Measurements from ENCODE around the gene HIVEP2.

DNA sequence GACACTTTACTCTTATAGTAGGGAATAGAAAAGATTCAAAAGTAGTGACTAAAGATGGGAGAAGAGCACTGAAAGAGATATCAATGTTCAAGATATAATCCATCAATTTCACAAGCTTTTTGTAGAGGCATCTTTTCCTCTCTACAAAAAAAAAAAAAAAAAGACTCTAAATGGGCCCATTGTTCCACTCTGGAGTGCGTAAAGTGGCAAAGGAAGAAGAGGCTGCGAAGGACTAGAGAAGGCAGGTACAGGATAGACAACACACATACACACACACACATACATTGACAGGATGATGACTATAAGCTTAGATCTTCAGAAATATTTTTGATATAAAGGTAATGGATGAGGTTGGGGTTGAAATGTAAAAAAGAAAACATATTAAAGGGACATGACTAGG is 157.6 kb downstream of the HIVEP2 start:
- TF ChIP-seq, protein P1, sequence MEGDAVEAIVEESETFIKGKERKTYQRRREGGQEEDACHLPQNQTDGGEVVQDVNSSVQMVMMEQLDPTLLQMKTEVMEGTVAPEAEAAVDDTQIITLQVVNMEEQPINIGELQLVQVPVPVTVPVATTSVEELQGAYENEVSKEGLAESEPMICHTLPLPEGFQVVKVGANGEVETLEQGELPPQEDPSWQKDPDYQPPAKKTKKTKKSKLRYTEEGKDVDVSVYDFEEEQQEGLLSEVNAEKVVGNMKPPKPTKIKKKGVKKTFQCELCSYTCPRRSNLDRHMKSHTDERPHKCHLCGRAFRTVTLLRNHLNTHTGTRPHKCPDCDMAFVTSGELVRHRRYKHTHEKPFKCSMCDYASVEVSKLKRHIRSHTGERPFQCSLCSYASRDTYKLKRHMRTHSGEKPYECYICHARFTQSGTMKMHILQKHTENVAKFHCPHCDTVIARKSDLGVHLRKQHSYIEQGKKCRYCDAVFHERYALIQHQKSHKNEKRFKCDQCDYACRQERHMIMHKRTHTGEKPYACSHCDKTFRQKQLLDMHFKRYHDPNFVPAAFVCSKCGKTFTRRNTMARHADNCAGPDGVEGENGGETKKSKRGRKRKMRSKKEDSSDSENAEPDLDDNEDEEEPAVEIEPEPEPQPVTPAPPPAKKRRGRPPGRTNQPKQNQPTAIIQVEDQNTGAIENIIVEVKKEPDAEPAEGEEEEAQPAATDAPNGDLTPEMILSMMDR (conservative IDR thresholded peaks at IDR 0.05; ENCODE audit: low read depth, low read length): no peak
- no peak for TF ChIP-seq EZH2 (IDR thresholded peaks at IDR 0.05; ENCODE audit: borderline replicate concordance, low read depth, low read length, poor library complexity, severe bottlenecking)

All from A673 (cell line).